HG03103 (cell line): ENCODE data around the gene ZNF740.

ENCODE experiments used
- ATAC-seq: cut with Tn5 transposase; IDR thresholded peaks from one replicate; pipeline ENCODE4 v1.9.1; 2021; ENCODE audit warnings: low read depth; ENCODE audit not compliant: unreplicated experiment

Gene ZNF740

GRCh38 chr12:53224061-53224896 lies 43.8 kb downstream of the ZNF740 start:
- no peak for ATAC-seq

GRCh38 chr12:53224897-53225634 lies 44.5 kb downstream of the ZNF740 start:
- ATAC-seq: no peak

GRCh38 chr12:53225635-53226424 lies 45.3 kb downstream of the ZNF740 start:
- ATAC-seq: no peak

- no peak for ATAC-seq
These were observed 46.3 kb downstream of the ZNF740 start for GRCh38 chr12:53226815-53227214.

- no peak for ATAC-seq
These were observed 46.8 kb downstream of the ZNF740 start for GRCh38 chr12:53227341-53227740.

- ATAC-seq: no peak
These were observed 47.3 kb downstream of the ZNF740 start for GRCh38 chr12:53227836-53228235.

- no peak for ATAC-seq
These were observed 48.9 kb downstream of the ZNF740 start for GRCh38 chr12:53229454-53229853.

- ATAC-seq: no peak
These were observed 49.8 kb downstream of the ZNF740 start for GRCh38 chr12:53230108-53230845.

- no peak for ATAC-seq
These were observed 51.1 kb downstream of the ZNF740 start for GRCh38 chr12:53231671-53231920.

- no peak for ATAC-seq
These were observed 51.6 kb downstream of the ZNF740 start, which contains the start of gene RARG for GRCh38 chr12:53231921-53232645. Gene RARG (minus strand): TSS chr12:53232209. CDS start chr12:53227545, 4,664 bp downstream.

GRCh38 chr12:53232646-53233461 lies 52.3 kb downstream of the ZNF740 start:
- ATAC-seq: no peak

GRCh38 chr12:53233671-53234121 lies 53.2 kb downstream of the ZNF740 start:
- ATAC-seq: no peak

GRCh38 chr12:53234271-53234914 lies 53.9 kb downstream of the ZNF740 start:
- ATAC-seq: no peak

GRCh38 chr12:53235164-53235563 lies 54.6 kb downstream of the ZNF740 start:
- no peak for ATAC-seq

- ATAC-seq: no peak
These were observed 55.4 kb downstream of the ZNF740 start for GRCh38 chr12:53235742-53236442.

- no peak for ATAC-seq
These were observed 56.1 kb downstream of the ZNF740 start for GRCh38 chr12:53236443-53237111.

- no peak for ATAC-seq
These were observed 59.2 kb downstream of the ZNF740 start for GRCh38 chr12:53239643-53240258.
